ENCODE results near the gene BORCS5. TPM values are rescaled to one million over a fixed set of nuclear protein-coding genes. Genes with fewer than 3 reads are reported as not detected.

Gene BORCS5
- total RNA-seq, 1 experiment from 2014 or later: 11.5 TPM

GRCh38 chr12:12446786-12447185 lies 89.9 kb downstream of the BORCS5 start:
- Mint-ChIP-seq H3K36me3 (ENCODE audit: insufficient read depth, unreplicated experiment) (peaks cover 12% of the 10 kb centered on the region), H3K27ac (ENCODE audit: unreplicated experiment) (no peak overlapping the region), H3K4me1 (ENCODE audit: low read depth, unreplicated experiment) (peaks cover 35% of the 10 kb centered on the region), H3K9me3 (ENCODE audit: low read depth, unreplicated experiment) (no peaks in the 10 kb centered on the region), H3K27me3 (ENCODE audit: unreplicated experiment) (no peaks in the 10 kb centered on the region), H3K4me3 (ENCODE audit: low read depth, unreplicated experiment) (no peak overlapping the region)
- intact Hi-C loops (cut with micrococcal nuclease; ENCODE audit: unreplicated experiment): loop anchor here (5.0 kb wide), 1 partner anchor 49 kb away; no protein-coding TSS in a partner anchor
- CTCF ChIA-PET: no interaction called here
- BruUV-seq (replicated peaks): no TSS peak
- no peak for DNase-seq
- no peak for TF ChIP-seq CTCF (IDR thresholded peaks at IDR 0.05; ENCODE audit: unreplicated experiment)

- intact Hi-C loops (cut with micrococcal nuclease; ENCODE audit: unreplicated experiment): loop anchor here (5.0 kb wide), 1 partner anchor 50 kb away; no protein-coding TSS in a partner anchor
- no peak for TF ChIP-seq CTCF (IDR thresholded peaks at IDR 0.05; ENCODE audit: unreplicated experiment)
- CTCF ChIA-PET: no interaction called here
Observed at GRCh38 chr12:12447236-12447635, 90.4 kb downstream of the BORCS5 start.

GRCh38 chr12:12447837-12448236 lies 91.0 kb downstream of the BORCS5 start:
- Mint-ChIP-seq H3K4me1 (ENCODE audit: low read depth, unreplicated experiment) (peaks cover 29% of the 10 kb centered on the region), H3K27ac (ENCODE audit: unreplicated experiment) (no peak overlapping the region), H3K4me3 (ENCODE audit: low read depth, unreplicated experiment) (no peak overlapping the region), H3K27me3 (ENCODE audit: unreplicated experiment) (no peaks in the 10 kb centered on the region), H3K9me3 (ENCODE audit: low read depth, unreplicated experiment) (no peaks in the 10 kb centered on the region), H3K36me3 (ENCODE audit: insufficient read depth, unreplicated experiment) (peaks cover 12% of the 10 kb centered on the region)
- DNase-seq: no peak
- TF ChIP-seq CTCF (IDR thresholded peaks at IDR 0.05; ENCODE audit: unreplicated experiment): no peak
- no TSS peak for BruUV-seq (replicated peaks)
- intact Hi-C loops (cut with micrococcal nuclease; ENCODE audit: unreplicated experiment): loop anchor here (5.0 kb wide), 1 partner anchor 51 kb away; no protein-coding TSS in a partner anchor
- CTCF ChIA-PET: no interaction called here

More at GRCh38 chr12:12447236-12447635, 90.4 kb downstream of the BORCS5 start:
- Mint-ChIP-seq H3K4me3 (ENCODE audit: low read depth, unreplicated experiment) (no peak overlapping the region), H3K27me3 (ENCODE audit: unreplicated experiment) (no peaks in the 10 kb centered on the region), H3K27ac (ENCODE audit: unreplicated experiment) (no peak overlapping the region), H3K36me3 (ENCODE audit: insufficient read depth, unreplicated experiment) (peaks cover 12% of the 10 kb centered on the region), H3K4me1 (ENCODE audit: low read depth, unreplicated experiment) (peaks cover 31% of the 10 kb centered on the region), H3K9me3 (ENCODE audit: low read depth, unreplicated experiment) (no peaks in the 10 kb centered on the region)
- BruUV-seq (replicated peaks): no TSS peak
- no peak for DNase-seq

GRCh38 chr12:12449533-12450025 lies 92.7 kb downstream of the BORCS5 start:
- no peak for TF ChIP-seq CTCF (IDR thresholded peaks at IDR 0.05; ENCODE audit: unreplicated experiment)
- intact Hi-C loops (cut with micrococcal nuclease; ENCODE audit: unreplicated experiment): loop anchor here (5.0 kb wide), 2 partner anchors 52 to 113 kb away; partner anchors contain the start of gene DUSP16

More at GRCh38 chr12:12449533-12450025, 92.7 kb downstream of the BORCS5 start:
- no peaks in the 10 kb centered on the region for H3K27me3 Mint-ChIP-seq (ENCODE audit: unreplicated experiment)
- H3K4me1 Mint-ChIP-seq (ENCODE audit: low read depth, unreplicated experiment): peaks cover 29% of the 10 kb centered on the region
- peaks cover 12% of the 10 kb centered on the region for H3K36me3 Mint-ChIP-seq (ENCODE audit: insufficient read depth, unreplicated experiment)
- DNase-seq: peak; percentile 80
- no TSS peak for BruUV-seq (replicated peaks)
- peak overlapping the region; percentile 41 for H3K4me3 Mint-ChIP-seq (ENCODE audit: low read depth, unreplicated experiment)
- peak overlapping the region; percentile 94 for H3K27ac Mint-ChIP-seq (ENCODE audit: unreplicated experiment)
- CTCF ChIA-PET: no interaction called here
- no peaks in the 10 kb centered on the region for H3K9me3 Mint-ChIP-seq (ENCODE audit: low read depth, unreplicated experiment)
